Fibroblast of skin of right quadriceps (primary cell): ENCODE data around the gene BLNK.
A peak's percentile ranks its signal among the peaks of the same experiment; 100 is the strongest.

Source experiments
- DNase-seq: peaks from one replicate; pipeline ENCODE4 v3.0.0-alpha.2; 2013

BLNK gene

DNA sequence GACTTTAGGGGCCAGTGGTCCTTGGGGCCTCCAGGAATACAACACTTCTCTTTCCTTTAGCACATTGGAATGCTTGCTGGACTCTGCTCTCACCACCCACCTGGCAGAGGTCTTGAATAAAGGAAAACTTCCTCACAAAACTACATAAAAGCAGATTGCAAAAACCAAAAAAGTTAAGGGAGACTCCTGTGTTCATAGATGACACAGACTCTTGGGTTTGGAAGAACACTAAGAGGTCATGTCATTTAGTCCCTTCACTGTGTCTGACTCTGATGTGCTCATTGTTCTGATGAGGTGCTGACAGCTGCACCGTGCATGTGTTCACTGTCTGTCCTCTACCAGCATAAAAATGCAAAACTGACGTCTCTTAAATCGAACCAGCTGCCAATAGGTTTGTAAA, 11.4 kb downstream of the BLNK start:
- DNase-seq: no peak

DNA sequence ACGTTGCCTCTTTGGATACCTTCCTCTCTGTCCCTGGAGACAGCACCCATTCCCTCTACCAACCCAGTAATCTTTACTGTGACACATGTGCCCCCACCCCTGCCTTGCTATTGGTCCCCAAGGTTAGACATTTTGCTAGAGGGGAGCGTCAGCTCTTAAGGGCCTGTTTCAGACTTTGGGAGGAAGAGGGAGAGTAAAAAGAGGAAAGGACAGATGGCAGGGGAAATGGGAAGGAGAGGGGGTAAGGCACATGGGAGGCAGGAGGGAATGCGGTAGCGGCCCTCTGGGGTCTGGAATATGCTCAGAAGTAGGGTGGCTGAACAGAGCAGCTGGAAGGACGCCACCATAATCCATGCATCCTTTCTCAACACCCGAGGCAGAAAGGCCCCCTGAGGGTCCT, 12.2 kb downstream of the BLNK start:
- no peak for DNase-seq

DNA sequence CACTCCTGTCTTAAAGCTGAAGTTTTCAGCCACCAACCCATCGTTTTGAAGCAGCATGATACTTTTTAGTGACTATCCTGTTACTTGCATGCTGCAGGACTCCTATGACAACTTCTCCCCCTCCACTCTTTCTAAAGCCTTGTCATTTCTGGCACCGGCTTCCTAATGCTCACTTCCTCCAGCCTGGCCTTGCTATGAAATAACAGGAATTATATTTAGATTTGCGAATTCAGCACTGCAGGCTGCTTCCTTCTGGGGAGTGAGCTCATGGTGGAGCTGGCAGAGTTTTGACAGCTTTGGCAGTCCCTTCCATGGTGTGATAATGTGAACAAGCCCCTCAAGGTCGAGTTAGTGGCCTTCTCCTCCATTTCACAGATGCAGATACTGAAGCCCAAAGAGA, 13.4 kb downstream of the BLNK start:
- DNase-seq: no peak

DNA sequence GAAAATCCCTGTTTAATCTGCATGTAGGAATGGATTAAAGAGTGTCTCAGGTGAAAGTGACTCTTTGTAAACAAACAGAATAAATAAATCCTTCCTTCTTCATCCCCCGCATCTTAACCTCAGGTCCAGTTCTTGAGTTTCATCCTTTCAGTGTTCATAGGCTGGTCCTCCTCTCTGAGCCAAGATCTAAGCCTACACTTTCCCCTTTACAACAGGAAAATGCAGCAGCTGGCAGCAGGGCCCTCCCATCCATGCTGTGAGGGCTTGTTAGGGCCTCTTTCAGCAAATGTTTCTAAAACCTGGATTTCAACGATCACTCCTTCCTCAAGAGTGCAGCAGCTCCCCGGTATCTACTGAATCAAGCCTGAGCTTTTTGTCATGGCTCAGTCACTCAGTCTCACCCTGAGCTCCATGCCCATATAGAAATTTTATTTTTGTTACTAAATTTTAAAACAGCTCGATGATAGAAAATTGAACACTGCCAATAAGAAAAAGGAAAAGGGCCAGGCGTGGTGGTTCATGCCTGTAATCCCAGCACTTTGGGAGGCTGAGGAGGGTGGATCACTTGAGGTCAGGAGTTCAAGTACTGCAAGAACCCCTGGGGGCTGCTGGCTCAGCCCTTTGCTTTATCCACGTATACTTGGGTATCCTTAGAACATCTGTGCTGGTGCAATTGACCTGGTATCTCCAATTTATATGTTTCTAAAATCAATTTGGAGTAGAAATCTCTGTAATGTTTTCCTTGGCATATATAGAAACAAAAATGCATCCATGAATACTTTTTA, 15.6 kb downstream of the BLNK start:
- no peak for DNase-seq

DNA sequence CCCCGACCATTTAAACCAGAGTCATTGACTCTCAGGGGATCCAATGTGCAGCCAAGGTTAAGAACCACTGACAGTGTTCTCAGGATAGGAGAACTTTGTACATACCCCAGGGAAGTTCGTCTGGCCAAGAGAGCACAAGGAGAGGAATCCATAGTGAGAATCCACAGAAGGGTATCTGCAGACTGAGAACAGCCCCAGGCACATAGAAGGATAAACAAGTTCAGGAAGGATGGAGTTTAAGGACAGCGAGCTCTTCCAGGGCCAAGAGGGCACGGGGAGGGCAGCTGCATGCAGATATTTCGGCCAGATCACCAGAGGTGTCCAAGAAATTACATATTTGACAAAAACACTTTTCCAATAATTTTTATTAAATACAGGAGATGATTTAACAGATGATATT, 16.4 kb downstream of the BLNK start:
- no peak for DNase-seq

DNA sequence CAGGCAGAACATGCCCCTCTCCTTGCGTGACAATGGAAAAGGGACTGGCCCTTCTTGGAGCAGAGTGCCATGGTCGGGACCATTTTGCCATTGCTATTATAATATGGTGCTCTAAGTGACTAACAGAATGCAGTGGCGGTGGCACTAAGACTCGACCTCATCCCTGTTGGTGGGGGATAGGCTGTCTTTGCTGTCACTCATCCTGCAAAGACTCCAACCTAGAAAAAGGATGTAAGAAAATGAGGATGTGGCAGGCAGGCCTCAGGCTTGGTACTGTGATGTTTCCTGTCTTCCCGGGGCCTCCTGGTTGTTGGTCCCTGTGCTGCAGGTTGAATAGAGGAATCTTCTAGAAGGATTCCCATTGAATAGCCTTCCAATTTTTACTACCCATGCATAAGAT, 18.6 kb downstream of the BLNK start:
- no peak for DNase-seq

DNA sequence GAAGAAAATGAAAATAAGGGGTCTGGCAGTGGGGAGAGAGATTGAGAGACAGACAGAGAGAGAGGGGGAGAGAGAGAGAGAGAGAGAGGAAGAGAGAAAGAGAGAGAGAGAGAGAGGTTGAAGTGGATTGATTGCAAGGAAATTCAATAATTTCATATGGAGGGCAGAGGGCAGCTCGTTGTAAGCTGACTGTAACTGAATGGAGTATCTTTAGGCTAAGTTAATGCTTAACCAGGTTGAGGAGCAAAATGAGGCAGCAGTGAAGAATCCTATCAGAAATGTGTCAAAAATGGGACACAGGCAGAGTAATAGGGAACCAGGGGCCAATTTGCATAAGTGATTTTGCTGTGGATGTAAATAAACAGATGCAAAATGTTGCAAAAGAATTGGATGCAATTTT, 21.0 kb downstream of the BLNK start:
- no peak for DNase-seq

DNA sequence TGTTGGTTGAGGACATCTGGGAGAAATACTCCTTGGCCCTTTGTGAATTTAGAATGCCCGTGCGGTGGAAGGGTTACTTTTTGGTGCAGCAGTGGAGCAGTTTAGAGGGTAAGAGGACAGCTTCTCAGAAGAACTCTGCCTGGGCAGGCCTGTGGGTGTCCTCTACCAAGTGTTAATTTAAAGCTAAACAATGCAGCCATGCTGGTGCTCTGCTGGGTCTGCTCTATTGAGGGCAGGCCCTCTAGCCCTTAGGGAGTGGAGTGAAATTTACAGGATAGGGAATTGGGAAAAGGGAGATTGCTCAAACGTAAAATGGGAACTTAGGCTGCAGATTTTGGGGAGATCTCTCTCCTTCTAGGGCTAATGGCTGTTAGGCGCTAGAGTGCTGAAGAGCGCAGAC, 22.1 kb downstream of the BLNK start:
- DNase-seq: no peak

DNA sequence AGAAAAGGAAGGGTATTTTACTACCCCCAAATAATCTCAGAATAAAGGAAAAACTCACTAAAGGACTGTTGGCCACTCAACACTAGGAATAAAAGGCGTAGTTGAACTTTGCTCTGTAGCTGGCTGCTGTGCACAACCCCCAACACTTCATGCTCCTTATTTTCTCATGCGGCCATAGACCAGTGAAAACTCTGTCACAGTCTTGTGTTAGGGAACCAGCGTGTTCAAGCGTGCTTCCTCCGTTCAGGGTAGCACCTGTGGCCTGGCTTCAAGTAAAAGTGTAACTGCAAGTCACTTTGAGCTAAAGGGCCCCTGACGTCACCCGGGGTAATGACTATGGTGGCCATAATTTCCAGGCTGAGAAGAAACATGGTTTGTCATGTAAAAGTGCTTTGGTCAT, 27.0 kb downstream of the BLNK start:
- DNase-seq: no peak

DNA sequence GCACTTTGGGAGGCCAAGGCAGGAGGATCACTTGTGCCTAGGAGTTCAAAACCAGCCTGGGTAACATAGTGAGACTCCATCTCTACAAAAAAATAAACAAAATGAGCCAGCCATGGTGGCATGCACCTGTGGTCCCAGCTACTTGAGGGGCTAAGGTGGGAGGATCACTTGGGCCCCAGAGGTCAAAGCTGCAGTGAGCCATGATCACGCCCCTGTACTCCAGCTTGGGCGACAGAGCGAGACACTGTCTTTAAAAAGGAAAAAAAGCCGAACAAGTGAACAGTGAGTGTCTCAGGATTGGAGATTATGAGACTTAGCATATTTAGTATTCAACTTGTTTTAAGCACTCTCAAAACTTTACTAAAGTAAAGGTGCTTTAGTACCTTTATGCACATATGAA, 28.1 kb downstream of the BLNK start:
- no peak for DNase-seq

DNA sequence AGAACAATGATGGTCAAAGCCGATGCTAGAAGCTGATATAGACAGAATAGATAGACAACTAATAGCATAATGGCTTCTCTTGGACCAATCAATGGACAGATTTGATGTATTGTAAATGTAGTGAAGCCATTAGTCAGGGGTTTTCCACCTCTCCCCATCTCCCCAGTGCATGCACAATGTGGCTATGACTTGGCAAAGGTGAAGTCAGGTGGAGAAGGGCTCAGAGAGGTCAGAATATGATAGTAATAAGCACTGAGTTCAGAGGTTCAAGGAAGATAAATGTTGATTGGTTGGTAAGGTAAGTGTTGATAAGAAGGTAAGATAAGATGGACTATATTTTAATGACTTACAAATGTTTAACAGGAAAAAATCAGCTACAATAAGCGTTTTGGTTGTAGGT, 28.5 kb downstream of the BLNK start:
- DNase-seq: no peak

DNA sequence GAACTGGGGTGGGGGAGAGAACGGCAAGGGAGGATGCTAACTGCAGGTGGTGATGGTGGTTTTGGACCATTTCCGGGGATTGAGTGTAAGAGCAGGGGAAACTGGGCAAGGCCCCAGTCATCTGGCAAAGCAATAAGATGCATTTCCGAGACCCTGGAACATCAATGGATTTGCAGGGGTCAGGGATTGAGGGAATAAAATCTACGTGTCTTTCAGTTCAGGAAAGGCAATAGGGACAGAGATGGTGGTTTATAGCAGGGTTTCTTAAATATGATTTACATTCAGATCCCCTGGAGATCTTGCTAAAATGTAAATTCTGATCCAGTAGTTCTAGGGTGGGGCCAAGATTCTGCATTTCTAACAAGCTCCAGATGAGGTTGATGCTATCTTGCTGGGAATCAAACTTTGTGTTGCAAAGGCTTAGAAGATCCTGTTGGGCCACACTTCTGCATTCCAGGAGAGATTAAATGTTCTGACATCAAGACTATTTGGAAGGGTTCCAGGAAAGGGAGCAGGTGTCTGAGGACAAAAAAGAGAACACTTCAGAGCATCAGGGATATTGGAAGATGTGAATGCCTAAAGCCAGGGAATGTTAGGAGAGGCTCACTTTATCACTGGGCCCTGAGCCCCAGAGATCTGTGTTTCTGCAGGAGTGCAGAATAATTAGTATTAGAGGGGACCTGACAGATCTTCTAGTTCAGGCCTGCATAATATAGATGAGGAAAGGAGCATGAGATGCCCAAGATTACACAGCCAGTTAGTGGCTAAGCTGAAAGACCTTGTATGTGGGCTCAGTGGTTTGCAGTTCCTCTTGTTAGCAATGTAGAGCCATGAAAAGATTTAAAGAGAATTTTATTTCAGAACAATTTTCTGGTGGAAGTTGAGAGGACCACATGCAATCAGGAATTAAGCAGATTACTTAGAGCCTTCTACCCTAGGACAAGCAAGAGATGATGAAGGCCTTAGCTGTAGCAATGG, 32.4 kb downstream of the BLNK start:
- DNase-seq: no peak

DNA sequence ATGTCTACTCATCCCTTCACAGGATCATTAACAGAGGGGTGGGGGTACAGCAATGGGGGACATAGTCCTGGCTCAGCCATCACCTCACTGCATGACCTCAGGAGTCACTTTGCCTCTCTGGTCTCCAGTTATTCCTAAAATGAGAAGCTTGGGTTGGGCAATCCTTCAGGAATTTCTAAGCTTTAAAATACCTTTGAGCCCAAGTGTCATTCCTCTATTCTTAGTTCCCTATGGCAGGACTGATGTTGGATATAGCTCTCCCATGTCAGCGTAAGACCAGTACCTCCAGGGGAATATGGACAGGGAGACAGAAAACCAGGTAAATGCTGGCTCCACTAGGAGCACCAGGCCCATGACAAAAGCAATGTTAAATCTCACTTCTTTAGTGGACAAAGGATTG, 34.5 kb downstream of the BLNK start:
- DNase-seq: no peak

DNA sequence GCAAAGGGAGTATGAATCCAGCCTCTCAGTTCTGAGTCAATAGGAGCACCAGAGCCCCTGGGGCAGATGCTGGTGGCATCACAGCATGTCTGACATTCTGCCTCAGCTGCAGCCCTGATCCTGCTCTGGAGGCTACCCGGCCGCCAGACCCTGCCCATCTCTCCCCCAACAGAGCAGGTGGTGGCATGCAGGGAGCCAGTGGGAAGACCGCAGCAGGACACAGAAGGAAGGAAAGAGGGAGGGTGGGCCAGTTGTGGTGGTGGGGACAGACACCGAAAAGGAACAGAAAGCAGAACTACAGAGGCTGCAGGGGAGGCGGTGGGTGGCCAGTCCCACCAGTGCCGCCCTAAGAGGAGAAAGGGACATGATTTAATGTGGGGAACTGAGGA, 35.3 kb downstream of the BLNK start:
- no peak for DNase-seq

DNA sequence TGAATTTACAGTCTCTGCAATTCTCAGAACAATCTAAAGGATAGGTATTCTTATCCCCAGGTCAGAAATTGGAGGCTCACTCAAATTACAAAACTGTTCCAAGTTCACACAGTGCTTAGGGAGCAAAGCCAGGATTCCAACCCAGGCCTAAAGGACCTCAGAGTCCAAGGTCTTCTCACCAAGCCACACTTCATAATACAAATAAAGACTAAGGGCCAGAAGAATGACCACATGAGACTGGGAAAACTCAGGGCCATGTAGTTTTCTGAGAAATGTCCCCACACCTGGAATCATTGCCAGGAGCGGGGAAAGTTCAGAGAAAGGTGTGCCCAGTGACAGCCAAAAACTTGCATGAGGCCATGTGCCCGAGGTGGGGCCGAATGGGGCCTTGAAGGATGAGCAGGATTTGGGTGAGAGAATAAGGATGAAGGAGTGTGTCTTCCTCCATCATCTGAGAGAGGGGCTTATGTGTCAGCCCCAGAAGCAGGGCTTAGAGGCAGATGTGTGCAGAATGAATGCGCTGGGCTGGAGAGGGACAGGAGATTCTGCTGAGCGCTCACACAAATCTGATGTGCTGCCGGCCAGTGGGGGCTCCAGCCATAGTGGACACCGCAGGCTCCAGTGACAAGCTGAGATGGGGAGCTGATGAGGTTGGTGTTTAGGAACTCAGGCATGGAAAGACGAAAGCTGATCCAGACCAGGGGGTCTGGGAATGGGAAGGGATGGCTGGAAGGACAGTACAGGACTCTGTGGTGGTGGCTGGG, 35.9 kb downstream of the BLNK start:
- DNase-seq: no peak

DNA sequence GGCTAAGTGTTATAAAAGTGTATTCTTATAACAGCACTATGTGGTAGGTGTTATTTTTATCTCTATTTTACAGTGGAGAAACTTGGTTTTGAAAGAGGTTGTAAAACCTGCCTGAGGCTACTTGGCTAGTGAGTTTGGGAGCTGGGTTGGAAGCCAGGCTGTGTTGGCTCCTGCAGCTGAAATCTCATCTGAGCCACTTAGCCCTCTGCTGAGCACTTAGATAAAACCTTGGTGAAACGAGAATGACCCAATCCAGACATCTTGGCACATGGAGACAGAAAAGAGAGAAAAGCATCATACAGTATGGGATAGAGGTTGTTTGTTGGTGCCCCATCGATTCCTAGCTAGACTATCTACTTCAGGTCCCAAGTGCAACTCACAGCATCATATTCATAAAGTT, 37.4 kb downstream of the BLNK start:
- DNase-seq: no peak

DNA sequence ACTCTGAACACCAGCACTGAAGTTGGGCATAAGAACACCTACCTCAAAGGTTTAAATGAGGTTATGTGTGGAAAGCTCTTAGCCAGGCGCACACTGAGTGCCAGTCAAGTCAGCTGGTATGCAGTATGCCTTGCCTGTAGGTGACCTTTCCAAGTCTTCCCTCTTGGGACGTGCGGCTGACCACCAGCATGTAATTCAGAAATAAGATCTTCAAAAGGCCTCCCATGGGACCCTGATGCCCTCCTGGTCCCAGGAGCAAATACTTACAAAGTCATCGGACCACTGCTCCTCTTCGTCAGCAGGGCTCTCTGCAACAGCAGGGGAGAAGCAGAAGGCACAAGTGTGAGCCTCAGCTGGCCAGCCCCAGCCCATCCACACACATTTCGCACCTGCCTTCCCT, 40.8 kb downstream of the BLNK start:
- DNase-seq: no peak

DNA sequence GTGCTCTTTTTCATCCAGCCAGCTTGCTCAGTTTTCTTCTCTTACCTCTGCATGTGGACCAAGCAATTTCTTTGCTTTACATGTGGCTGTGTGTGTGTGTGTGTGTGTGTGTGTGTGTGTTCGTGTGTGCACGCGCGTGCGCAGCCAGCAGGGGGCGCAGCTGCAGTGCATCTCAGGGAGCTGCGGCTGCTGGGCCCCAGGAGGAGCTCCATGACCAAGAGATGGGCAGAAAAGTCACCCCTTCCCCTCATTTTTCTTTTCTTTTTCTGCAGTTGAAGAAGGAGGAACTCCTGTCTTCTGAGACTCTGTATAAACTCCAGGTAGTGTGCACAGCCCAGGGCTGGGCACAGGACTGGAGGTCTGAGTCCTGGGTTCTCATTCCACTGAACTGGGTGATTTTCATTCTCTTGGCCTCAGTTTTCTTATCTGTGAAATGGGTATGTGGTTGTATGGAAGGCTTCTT, 41.8 kb downstream of the BLNK start:
- DNase-seq: peak; percentile 63

DNA sequence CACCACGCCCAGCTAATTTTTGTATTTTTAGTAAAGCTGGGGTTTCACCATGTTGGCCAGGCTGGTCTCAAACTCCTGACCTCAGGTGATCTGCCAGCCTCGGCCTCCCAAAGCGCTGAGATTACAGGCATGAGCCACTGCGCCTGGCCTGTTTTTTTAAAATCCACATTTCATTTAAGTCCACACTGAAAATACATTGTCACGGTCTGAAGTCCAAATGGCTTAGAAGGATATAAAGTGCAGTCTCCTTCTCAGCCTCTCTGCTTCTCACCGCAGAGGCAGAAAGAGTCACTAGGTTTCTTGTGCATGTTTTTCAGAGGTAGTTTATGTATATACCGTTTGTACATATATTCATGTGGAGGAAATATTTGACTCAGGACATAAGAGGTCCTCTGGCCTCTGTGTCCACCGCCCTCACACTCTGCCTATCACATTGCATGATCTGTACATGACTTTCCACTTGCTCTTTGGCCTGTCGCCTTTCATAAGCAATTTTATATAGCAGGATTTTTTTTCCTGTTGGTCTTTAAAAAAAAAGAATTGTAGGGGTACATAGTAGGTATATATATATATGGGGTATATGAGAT, 42.9 kb downstream of the BLNK start:
- DNase-seq: no peak

DNA sequence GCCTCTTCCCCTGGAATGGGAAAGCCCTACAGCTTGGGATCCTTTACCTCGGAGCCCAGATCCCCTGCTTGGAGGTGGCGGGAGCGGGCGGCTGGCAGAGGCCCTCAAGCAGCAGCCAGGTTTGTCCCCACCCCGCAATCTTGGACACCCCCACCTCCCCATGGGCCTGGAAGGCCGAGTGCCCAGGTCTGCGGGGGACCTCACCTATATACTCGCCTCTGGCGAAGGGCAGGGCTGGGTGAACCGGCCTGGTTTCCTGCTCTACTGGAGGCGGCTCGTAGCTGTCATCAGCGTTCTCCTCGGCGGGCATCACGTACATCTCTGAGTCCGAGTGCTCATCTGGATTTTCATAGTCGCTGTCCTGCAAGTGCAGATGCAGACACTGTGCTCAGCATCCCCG, 44.2 kb downstream of the BLNK start:
- DNase-seq: no peak

DNA sequence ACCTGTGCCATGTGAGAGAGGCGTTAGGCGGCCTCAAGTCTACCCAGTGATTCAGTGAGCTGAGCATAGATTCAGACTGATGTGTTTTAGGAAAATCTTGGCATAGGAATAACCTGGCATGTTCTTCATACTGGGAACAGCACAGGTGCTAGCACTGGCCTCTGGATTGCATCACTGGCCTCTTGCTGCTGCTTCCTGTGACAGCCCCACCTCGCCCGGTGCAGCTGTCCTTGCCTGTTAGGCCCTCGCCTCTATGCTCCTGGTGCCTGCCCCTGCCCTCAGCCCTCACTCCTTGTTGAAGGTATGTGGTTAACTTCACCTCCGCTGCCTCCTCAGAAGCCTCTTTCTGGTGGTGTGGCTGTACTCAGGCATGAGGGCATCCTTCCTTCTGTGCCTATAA, 46.2 kb downstream of the BLNK start:
- DNase-seq: no peak

DNA sequence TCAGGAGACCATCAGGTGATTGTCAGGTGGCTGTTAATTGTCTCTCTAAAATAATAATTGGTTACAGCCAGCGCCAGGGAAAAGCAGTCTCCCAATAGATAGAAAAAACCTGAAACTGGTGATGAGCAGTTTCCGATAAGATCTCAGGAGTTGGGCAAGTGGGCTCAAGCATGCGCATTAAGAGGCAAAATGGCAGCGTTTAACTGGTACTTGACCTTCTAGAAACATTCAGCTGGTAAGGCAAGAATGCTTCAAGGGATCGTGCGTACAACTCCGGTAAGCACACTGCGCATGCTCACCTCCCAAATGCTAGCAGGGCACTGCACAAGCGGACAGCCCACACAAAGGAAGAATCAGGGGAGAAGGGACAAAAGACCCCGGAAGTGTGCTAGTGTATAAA, 48.5 kb downstream of the BLNK start:
- DNase-seq: no peak

DNA sequence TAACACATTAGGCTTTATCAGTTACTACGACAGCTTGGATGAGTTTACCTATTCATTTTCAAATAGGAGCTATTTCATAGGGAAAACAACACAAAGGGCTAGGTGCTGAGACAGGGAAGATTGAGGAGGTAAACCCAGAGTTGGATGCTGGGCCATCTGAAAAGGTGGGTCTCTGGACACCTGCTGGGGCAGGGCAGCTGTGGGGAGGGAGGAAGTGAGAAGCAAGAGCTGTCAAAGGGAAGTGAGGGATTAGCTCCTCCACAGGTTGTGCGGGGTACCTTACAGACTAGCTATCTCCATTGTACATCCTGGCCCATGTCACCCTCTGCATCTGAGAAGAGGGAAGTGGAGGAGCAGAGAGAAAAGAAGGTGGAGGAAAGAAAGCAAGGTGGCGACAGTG, 48.9 kb downstream of the BLNK start:
- DNase-seq: no peak
